NCI-H1694 (cell line): ENCODE results near the gene PAX6.
A peak's percentile ranks its signal among the peaks of the same experiment; 100 is the strongest.
"Not testable (repeated sequence)": the region's sequence is repeated elsewhere in the genome, so short reads cannot be mapped to it uniquely, and the experiment has no call there.

Experiments used
- DNase-seq: peaks from one replicate; lab custom pipeline; 2025; lab: John Stamatoyannopoulos, UW

The PAX6 gene

GRCh38 chr11:31767685-31768084, 43.4 kb downstream of the PAX6 start:
- no peak for DNase-seq

DNA sequence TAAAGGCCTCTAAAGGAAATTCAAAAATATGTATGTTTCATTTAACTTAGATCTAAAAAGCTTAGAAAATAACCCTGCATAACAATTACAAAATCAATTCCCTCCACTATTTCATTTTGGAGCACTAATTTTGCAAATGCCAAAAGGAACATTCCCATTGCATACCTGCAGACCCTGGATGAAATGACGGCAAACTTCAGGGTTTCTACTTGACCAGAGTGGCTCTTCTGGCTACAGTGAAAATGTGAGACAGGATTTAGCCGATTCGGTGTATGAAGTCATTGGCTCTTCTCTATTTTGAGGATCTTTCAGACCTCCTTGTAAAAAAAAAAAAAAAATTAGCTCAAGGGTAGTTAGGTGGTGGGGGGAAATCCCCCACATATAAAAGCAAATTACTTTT, 44.1 kb downstream of the PAX6 start:
- no peak for DNase-seq

GRCh38 chr11:31764766-31765165, 46.4 kb downstream of the PAX6 start:
- no peak for DNase-seq

- no peak for DNase-seq
Observed at GRCh38 chr11:31764261-31764660, 46.9 kb downstream of the PAX6 start.

- DNase-seq = no peak
Observed at GRCh38 chr11:31763296-31763695, 47.8 kb downstream of the PAX6 start.

- DNase-seq = peak; percentile 54
Observed at GRCh38 chr11:31761636-31762035, 49.5 kb downstream of the PAX6 start.

- DNase-seq = peak; percentile 57
Observed at GRCh38 chr11:31757260-31757835, 53.8 kb downstream of the PAX6 start.

GRCh38 chr11:31747581-31747980, 63.5 kb downstream of the PAX6 start:
- no peak for DNase-seq

DNA sequence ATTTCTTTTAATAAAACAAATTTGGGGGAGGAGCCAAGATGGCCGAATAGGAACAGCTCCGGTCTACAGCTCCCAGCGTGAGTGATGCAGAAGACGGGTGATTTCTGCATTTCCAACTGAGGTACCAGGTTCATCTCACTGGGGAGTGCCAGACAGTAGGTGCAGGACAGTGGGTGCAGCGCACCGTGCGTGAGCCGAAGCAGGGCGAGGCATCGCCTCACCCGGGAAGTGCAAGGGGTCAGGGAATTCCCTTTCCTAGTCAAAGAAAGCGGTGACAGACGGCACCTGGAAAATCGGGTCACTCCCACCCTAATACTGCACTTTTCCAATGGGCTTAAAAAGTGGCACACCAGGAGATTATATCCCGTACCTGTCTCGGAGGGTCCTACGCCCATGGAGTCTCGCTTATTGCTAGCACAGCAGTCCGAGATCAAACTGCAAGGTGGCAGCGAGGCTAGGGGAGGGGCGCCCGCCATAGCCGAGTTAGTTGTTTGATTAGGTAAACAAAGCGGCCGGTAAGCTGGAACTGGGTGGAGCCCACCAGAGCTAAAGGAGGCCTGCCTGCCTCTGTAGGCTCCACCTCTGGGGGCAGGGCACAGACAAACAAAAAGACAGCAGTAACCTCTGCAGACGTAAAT, 70.3 kb downstream of the PAX6 start:
- not testable (repeated sequence) for DNase-seq

GRCh38 chr11:31740131-31740530, 71.0 kb downstream of the PAX6 start:
- DNase-seq = no peak
